GM12801 (cell line): Measurements from ENCODE around the gene MOCOS.

ENCODE experiments used
- CTCF ChIP-seq: IDR thresholded peaks from one replicate; pipeline ENCODE4 v1.5.1; 2011; ENCODE audit warnings: control low read depth; ENCODE audit not compliant: insufficient read length; ENCODE audit errors: extremely low read depth

MOCOS gene

GRCh38 chr18:36241831-36242230 is 54.5 kb downstream of the MOCOS start:
- no peak for TF ChIP-seq CTCF

- TF ChIP-seq CTCF = no peak
These were observed 59.7 kb downstream of the MOCOS start for GRCh38 chr18:36247036-36247435.

- TF ChIP-seq CTCF = no peak
These were observed 62.1 kb downstream of the MOCOS start for GRCh38 chr18:36249392-36249791.

- TF ChIP-seq CTCF = no peak
These were observed 63.5 kb downstream of the MOCOS start for GRCh38 chr18:36250827-36251226.

- TF ChIP-seq CTCF = no peak
These were observed 67.9 kb downstream of the MOCOS start for GRCh38 chr18:36255072-36255698.

GRCh38 chr18:36256094-36256493 is 68.8 kb downstream of the MOCOS start:
- TF ChIP-seq CTCF = no peak

GRCh38 chr18:36262971-36263370 is 75.7 kb downstream of the MOCOS start:
- no peak for TF ChIP-seq CTCF
